Islet precursor cell (in vitro differentiated cells): ENCODE results near the gene C10orf143.
A peak's percentile ranks its signal among the peaks of the same experiment; 100 is the strongest.
"Not testable (repeated sequence)": the region's sequence is repeated elsewhere in the genome, so short reads cannot be mapped to it uniquely, and the experiment has no call there.

Experiments used
- DNase-seq: peaks from one replicate; pipeline ENCODE4 v3.0.0-alpha.2; 2018

Gene C10orf143

GRCh38 chr10:130027716-130028464, 82.7 kb downstream of the C10orf143 start:
- no peak for DNase-seq

GRCh38 chr10:130026670-130027456, 83.8 kb downstream of the C10orf143 start:
- DNase-seq: no peak

- DNase-seq: no peak
Measured at GRCh38 chr10:130025811-130026485, 84.7 kb downstream of the C10orf143 start.

- DNase-seq: no peak
Measured at GRCh38 chr10:130025326-130025725, 85.3 kb downstream of the C10orf143 start.

DNA sequence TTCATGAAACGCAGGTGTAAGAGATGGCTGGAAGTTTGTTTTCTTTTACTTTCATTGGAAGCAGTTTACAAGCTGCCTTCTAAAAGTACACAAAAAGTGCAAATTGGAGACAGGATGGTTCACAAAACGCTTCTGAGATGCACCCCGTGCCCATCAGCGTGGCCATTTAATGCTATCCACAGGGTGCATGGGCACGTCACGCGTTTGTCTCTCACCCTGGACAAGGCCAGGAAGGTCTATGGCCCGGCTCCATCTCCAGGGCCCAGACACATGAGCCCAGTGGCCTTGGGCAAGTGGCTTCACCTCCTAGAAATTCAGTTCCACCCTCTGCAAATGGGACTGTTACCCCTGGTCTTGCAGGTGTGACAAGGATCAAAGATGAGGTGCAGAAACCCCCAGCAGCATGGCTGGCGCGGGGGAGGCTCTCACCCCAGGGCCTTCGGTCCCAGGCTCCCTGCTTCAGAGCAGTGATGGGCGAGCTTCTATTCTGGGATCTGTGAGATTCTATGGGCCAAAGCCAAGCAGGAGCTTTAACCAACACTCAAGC, 85.8 kb downstream of the C10orf143 start:
- no peak for DNase-seq

- not testable (repeated sequence) for DNase-seq
Measured at GRCh38 chr10:130024326-130024725, 86.3 kb downstream of the C10orf143 start.

- no peak for DNase-seq
Measured at GRCh38 chr10:130023454-130024230, 87.0 kb downstream of the C10orf143 start.

DNA sequence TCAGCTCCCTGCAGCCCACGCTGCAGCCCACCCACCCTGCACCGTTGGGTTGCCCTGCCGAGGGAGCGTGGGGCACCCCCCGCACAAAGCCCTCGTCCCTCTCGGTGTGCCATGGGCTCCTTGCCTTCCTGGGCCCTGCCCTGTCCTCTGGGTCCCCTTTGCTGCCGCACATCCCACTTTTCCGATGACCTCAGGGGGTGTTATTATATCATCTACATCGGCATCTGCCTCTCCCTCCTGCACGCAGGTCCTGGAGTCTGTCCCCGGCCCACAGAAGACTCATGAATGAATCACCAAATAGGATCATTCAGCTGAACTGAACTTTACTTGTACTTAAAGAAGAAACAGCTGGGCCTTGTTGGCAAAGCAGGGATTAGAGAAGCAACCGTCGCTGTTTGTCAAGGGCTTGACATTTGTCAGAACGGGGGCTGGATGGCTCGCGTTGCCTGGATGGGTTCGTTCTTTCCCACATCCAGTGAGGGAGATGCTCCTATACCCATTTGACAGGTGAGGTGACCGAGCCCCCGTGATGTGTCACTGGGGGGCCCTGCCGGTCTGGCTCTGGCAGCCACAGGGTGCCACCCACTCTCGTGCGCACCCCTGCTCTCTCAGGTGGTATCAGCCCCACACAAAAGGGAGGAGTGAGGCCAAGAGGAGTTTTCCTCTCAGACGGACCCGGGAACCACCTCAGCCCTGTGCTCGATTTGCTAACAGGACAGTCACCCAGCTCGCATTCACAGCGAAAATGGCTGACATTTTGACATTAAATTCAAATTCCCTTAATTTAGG, 87.9 kb downstream of the C10orf143 start:
- peak; percentile 44 for DNase-seq

- DNase-seq: peak; percentile 29
Measured at GRCh38 chr10:130022086-130022485, 88.5 kb downstream of the C10orf143 start.

DNA sequence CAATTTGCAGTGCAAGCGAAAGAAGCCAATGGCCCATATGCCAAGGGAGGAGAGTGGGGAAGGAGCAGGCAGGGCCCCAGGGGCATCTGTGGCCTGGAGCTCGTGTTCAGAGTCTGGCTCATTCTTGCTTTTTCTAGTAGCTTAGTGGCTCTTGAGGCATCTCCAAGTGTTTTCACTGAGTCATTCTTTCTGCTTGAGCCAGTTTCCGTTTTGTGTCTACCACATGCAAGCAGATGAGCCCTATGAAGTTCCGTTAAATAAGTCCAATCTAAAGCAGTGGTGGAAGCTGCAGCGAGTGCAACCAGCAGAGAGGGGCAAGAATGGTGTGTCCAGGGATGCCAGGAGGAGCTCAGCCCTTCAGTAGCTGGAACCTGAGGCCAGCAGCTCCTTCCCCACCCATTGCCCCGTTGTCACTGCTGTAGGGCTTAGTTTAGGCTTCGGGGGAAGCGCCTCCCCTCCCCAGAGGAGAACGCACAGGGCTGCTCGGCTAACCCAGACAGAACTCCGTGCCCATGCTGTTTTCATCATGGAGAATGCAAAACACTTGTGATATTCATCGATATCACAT, 89.2 kb downstream of the C10orf143 start:
- DNase-seq: peak; percentile 18

DNA sequence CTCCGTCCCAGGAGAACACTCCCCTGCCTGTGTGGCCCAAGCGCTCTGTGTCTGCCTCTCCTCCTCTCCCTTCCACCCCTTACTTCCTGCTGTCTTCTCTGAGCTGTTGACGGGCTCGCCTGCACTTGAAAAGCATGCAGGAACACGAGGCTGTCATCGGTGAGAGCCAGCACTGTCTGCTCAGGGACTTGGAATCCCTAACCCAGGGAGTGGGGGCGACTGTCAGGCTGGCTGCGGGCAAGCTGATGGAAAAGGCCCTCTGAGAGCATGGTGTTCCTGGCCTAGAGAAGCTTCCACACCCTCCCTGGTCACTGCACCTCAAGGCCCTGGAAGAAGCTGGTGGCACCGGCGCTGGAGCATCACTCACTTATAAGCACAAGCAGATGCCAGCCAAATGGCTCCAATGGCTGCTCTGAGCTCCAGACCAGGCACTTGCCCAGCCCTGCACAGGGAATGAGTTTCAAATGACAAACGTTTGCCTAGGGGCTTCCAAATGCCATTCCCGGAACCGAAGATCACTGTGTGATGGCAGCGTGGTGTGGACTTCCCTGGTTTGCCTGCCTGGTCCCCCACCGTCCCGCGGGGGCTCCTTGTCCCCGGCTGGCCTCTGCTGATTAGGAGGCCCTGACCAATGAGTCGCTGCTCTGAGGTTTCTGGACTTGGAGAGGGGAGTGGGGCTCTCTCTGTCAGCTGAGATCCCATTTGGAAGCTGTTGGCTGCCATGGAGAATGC, 89.8 kb downstream of the C10orf143 start:
- peak; percentile 47 for DNase-seq

DNA sequence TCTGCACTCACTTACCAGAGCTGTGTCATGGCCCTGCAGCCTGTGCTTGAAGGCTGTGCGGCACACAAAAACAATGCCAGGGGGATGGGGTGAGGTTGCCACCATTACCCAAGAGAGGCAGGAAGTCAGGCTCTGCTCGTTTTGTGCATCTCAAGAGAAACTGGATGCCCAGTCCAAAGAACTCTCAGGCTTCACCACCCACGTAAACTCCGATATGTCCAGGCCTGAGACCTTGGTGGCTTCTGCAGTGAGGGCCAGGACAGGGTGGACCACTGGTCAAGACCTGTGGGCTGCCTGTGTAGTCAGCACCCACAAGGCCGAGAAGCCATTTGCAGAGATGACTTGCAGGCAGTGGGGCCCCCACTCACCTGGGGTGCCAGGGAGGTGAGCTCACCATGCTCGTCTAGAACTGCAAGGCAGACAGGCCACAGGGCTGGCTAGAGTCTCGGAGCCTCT, 91.9 kb downstream of the C10orf143 start:
- peak; percentile 25 for DNase-seq

DNA sequence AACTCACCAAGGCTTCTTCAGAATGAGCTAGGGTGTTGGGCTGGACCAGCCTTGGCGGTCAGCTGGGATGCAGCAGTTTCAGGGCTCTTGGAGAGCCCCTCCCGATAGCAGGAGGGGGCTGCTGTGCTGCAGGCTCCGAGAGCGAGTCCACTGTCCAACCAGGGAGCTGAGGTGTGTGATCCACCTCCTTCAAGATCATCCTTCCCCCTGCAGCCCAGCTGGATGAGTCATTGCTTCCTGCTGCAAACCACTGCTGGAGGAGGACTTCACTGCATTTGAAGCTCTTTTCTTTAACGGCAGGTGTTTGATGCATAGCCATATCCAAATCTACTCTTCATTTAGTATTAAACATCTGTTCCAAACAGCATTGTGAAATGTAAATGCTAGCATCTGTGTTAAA, 92.4 kb downstream of the C10orf143 start:
- peak; percentile 85 for DNase-seq

DNA sequence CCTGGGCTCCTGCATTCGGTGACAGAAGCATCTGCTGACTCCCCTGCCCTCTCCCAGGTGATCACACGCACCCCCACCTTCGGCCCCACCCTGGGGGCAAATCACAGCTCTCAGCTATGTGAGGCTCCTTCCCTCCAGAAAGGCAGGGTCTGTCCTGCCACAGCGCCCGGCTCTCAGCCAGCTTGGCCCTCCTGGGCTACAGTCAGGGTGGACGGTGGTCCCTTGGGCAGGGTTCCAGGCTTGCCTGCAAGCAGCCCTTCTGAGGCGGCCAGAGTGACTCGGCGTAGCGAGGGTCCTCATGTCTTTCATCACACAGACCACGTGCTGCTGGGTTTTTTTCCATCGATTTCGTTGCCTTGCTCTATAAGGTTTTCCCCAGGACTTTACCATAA, 93.0 kb downstream of the C10orf143 start:
- peak; percentile 29 for DNase-seq

GRCh38 chr10:130016993-130017630, 93.5 kb downstream of the C10orf143 start:
- peak; percentile 32 for DNase-seq

DNA sequence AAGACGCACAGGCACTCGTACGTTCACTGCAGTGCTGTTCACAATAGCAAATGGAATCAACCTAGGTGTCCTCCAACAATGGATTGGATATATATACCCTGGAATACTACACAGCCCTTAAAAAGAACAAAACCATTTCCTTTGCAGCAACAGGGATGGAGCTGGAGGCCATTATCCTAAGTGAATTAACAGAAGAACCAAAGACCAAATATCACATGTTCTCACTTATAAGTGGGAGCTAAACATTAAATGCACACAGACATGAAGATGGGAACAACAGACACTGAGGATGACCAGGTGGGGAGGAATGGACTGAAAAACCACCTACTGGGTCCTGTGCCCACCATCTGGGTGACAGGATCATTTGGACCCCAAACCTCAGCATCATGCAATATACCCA, 94.5 kb downstream of the C10orf143 start:
- no peak for DNase-seq

GRCh38 chr10:130015075-130015695, 95.4 kb downstream of the C10orf143 start:
- DNase-seq: no peak

DNA sequence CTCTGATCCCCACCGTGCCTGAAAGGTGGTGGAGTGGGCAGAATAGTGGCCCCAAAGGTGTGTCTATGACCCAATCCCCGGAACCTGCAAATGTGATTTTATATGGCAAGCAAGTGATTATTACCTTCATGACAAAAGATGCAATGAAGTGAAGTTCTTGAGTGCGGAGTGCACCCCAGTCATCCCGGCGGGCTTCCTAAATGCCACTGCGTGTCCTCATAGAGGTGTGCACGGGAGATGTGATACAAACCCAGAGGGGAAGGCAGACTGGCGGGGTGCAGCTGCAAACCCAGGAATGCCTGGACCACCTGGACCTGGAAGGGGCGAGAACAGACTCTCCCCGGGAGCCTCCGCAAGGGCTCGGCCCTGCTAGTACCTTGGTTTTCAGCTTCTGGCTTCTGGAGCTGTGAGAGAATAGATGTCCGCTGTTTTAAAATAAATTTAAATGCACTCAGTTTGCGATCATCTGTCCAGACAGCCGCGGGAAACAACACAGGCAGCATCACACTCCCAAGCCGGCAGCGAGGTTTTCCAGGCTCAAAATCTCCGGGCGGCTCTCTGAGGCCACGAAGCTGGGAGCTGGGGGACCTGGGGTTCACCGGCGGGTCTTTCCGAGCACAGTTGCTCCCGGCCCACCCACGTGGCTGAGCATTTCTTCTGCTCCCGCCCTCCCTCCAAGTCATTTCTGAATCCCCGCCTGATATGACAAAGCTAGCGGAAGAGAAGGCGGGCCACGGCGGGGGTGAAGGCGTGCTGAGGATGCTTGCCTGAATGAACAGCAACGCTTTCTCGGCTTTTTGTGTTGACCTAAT, 96.2 kb downstream of the C10orf143 start:
- DNase-seq: no peak
